WTC11 (cell line): Measurements from ENCODE around the gene HLCS. TPM values are rescaled to one million over a fixed set of nuclear protein-coding genes. Genes with fewer than 3 reads are reported as not detected.

Experiments
- ATAC-seq: fragments of 200-7000 bp; cut with Tn5 transposase; 2 replicates; pipeline ENCODE4 v1.10.0; 2021; ENCODE audit warnings: mild to moderate bottlenecking, moderate library complexity
- CTCF ChIA-PET: fragments of 300-600 bp; sonication (Branson Sonifier 250); formaldehyde crosslinking; loops from one replicate; lab custom pipeline; 2021; ENCODE audit warnings: antibody characterized with exemption; lab: Charles Lee
- POLR2A ChIA-PET: fragments of 350-600 bp; sonication (Branson Sonifier 250); formaldehyde crosslinking; loops from one replicate; lab custom pipeline; 2021; ENCODE audit warnings: antibody characterized with exemption; lab: Charles Lee
- DNase-seq: peaks from one replicate; pipeline ENCODE4 v3.0.0; 2021; ENCODE audit warnings: low spot score
- H3K27ac Mint-ChIP-seq: 2 replicates; pipeline ENCODE4 v1.8.0; 2021; ENCODE audit warnings: mixed read lengths
- H3K27me3 Mint-ChIP-seq: 2 replicates; pipeline ENCODE4 v1.8.0; 2021; ENCODE audit warnings: low read depth, mild to moderate bottlenecking, moderate library complexity, mixed read lengths
- H3K36me3 Mint-ChIP-seq: 2 replicates; pipeline ENCODE4 v1.8.0; 2021; ENCODE audit warnings: mixed read lengths
- H3K4me1 Mint-ChIP-seq: 2 replicates; pipeline ENCODE4 v1.8.0; 2022; ENCODE audit warnings: mixed read lengths
- H3K4me3 Mint-ChIP-seq: 2 replicates; pipeline ENCODE4 v1.8.0; 2021; ENCODE audit warnings: mild to moderate bottlenecking, moderate library complexity, mixed read lengths
- H3K9me3 Mint-ChIP-seq: 2 replicates; pipeline ENCODE4 v1.8.0; 2021; ENCODE audit warnings: mixed read lengths
- CBFB ChIP-seq: sonication (generic); formaldehyde crosslinking; IDR thresholded peaks from 2 replicates; pipeline ENCODE4 v1.8.1; 2022; ENCODE audit warnings: mild to moderate bottlenecking, low read depth, missing genetic modification reagents
- ELF4 ChIP-seq: sonication (generic); formaldehyde crosslinking; IDR thresholded peaks from 2 replicates; pipeline ENCODE4 v1.8.1; 2022; ENCODE audit warnings: low read depth, mild to moderate bottlenecking, moderate library complexity, missing genetic modification reagents
- ESRRA ChIP-seq: sonication (generic); formaldehyde crosslinking; IDR thresholded peaks from 2 replicates; pipeline ENCODE4 v1.8.1; 2022; ENCODE audit warnings: mild to moderate bottlenecking, missing genetic modification reagents, borderline replicate concordance
- GABPB1 ChIP-seq: sonication (generic); formaldehyde crosslinking; IDR thresholded peaks from 2 replicates; pipeline ENCODE4 v1.8.1; 2023; ENCODE audit warnings: mild to moderate bottlenecking, missing genetic modification reagents
- GTF2I ChIP-seq: fragments of 250-450 bp; sonication (Bioruptor Pico); conservative IDR thresholded peaks from 2 replicates; pipeline ENCODE4 v1.4.0; 2021; ENCODE audit warnings: mild to moderate bottlenecking
- JAZF1 ChIP-seq: fragments of 250-450 bp; sonication (Bioruptor Pico); IDR thresholded peaks from 2 replicates; pipeline ENCODE4 v1.9.0; 2021; ENCODE audit warnings: moderate library complexity, mild to moderate bottlenecking, inconsistent platforms
- MYBL2 ChIP-seq: sonication (generic); formaldehyde crosslinking; IDR thresholded peaks from 2 replicates; pipeline ENCODE4 v1.8.1; 2023; ENCODE audit warnings: mild to moderate bottlenecking, moderate library complexity, missing genetic modification reagents
- PRRX2 ChIP-seq: fragments of 250-450 bp; sonication (Bioruptor Pico); IDR thresholded peaks from 2 replicates; pipeline ENCODE4 v1.8.0; 2021; ENCODE audit warnings: mild to moderate bottlenecking
- RELA ChIP-seq: sonication (generic); formaldehyde crosslinking; IDR thresholded peaks from 2 replicates; pipeline ENCODE4 v1.8.1; 2022; ENCODE audit warnings: missing genetic modification reagents, mild to moderate bottlenecking, borderline replicate concordance
- SOX15 ChIP-seq: fragments of 250-450 bp; sonication (Bioruptor Pico); IDR thresholded peaks from 2 replicates; pipeline ENCODE4 v1.9.0; 2021; ENCODE audit warnings: mild to moderate bottlenecking
- SP1 ChIP-seq: sonication (generic); formaldehyde crosslinking; conservative IDR thresholded peaks from 2 replicates; pipeline ENCODE4 v1.8.1; 2022; ENCODE audit warnings: missing genetic modification reagents
- STAT6 ChIP-seq: sonication (generic); formaldehyde crosslinking; conservative IDR thresholded peaks from 2 replicates; pipeline ENCODE4 v1.8.1; 2023; ENCODE audit warnings: mild to moderate bottlenecking, low read depth, missing genetic modification reagents, moderate library complexity
- TEAD4 ChIP-seq: sonication (generic); formaldehyde crosslinking; IDR thresholded peaks from 2 replicates; pipeline ENCODE4 v1.8.0; 2022; ENCODE audit warnings: mild to moderate bottlenecking, missing genetic modification reagents
- ZNF232 ChIP-seq: sonication (generic); formaldehyde crosslinking; IDR thresholded peaks from 2 replicates; pipeline ENCODE4 v1.8.0; 2022; ENCODE audit warnings: mild to moderate bottlenecking, missing genetic modification reagents
- ZNF317 ChIP-seq: sonication (generic); formaldehyde crosslinking; IDR thresholded peaks from 2 replicates; pipeline ENCODE4 v1.8.1; 2023; ENCODE audit warnings: low read depth, mild to moderate bottlenecking, moderate library complexity, missing genetic modification reagents, borderline replicate concordance
- ZNF416 ChIP-seq: fragments of 250-450 bp; sonication (Bioruptor Pico); IDR thresholded peaks from 2 replicates; pipeline ENCODE4 v1.9.0; 2021; ENCODE audit warnings: mild to moderate bottlenecking, inconsistent platforms
- ZNF671 ChIP-seq: fragments of 250-450 bp; sonication (Bioruptor Pico); IDR thresholded peaks from 2 replicates; pipeline ENCODE4 v1.8.0; 2021; ENCODE audit warnings: mild to moderate bottlenecking
- total RNA-seq: library from RNA; stranded (reverse); gene quantifications from 3 replicates; pipeline ENCODE4 v1.2.3, GENCODE V29; 2021
- TF ChIP-seq, protein P1 (sequence below): sonication (generic); formaldehyde crosslinking; IDR thresholded peaks from 2 replicates; pipeline ENCODE4 v1.8.1; 2022; ENCODE audit warnings: low read depth, mild to moderate bottlenecking, moderate library complexity, missing genetic modification reagents, borderline replicate concordance
- TF ChIP-seq, protein P2 (sequence below): fragments of 250-450 bp; sonication (Bioruptor Pico); IDR thresholded peaks from 2 replicates; pipeline ENCODE4 v1.8.0; 2021; ENCODE audit warnings: mild to moderate bottlenecking
- TF ChIP-seq, protein P3 (sequence below): fragments of 200-600 bp; IDR thresholded peaks from 2 replicates; pipeline ENCODE4 v1.8.0; 2022; ENCODE audit warnings: antibody characterized with exemption

HLCS gene
- total RNA-seq, 1 experiment from 2014 or later: 9.3 TPM

- TF ChIP-seq MYBL2 (CRISPR knock-in tag): no peak
- TF ChIP-seq ESRRA: no peak
- TF ChIP-seq ZNF416 (CRISPR knock-in tag): no peak
- TF ChIP-seq SOX15 (CRISPR knock-in tag): no peak
Observed at GRCh38 chr21:36810443-36810842, 156.0 kb downstream of the HLCS start (continued).

DNA sequence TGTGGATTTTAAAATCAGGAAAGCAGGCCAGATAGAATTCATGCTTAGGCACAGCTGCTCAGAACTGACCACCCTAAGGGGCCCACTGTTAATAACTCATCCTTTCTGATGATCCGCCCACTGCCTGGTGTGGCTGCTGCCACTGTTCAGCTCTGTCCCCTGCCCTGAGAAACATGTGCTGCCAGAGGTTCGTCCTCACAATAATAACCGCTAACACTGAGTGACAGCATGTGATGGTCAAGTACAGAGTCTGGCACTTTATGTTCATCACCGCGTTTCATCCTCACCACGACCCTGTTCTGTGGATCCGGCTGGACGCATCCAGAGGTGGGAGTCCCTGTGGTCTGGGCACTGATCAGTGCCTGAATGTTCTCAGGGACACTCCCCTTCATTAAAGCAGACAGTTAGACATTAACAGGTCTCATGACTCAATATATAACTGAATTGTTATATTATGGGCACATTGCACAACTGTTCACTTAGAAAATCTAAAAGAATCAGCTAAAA lies 159.0 kb downstream of the HLCS start:
- DNase-seq (no peak), ATAC-seq (no peak)
- TF ChIP-seq SOX15 (CRISPR knock-in tag) (no peak), MYBL2 (CRISPR knock-in tag) (no peak), GTF2I (no peak), ZNF232 (CRISPR knock-in tag) (no peak), RELA (no peak), ZNF317 (CRISPR knock-in tag) (no peak), GABPB1 (no peak), PRRX2 (CRISPR knock-in tag) (no peak), ZNF671 (CRISPR knock-in tag) (no peak)
- TF ChIP-seq, protein P1, sequence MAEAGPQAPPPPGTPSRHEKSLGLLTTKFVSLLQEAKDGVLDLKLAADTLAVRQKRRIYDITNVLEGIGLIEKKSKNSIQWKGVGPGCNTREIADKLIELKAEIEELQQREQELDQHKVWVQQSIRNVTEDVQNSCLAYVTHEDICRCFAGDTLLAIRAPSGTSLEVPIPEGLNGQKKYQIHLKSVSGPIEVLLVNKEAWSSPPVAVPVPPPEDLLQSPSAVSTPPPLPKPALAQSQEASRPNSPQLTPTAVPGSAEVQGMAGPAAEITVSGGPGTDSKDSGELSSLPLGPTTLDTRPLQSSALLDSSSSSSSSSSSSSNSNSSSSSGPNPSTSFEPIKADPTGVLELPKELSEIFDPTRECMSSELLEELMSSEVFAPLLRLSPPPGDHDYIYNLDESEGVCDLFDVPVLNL (CRISPR knock-in tag): no peak
- TF ChIP-seq, protein P2, sequence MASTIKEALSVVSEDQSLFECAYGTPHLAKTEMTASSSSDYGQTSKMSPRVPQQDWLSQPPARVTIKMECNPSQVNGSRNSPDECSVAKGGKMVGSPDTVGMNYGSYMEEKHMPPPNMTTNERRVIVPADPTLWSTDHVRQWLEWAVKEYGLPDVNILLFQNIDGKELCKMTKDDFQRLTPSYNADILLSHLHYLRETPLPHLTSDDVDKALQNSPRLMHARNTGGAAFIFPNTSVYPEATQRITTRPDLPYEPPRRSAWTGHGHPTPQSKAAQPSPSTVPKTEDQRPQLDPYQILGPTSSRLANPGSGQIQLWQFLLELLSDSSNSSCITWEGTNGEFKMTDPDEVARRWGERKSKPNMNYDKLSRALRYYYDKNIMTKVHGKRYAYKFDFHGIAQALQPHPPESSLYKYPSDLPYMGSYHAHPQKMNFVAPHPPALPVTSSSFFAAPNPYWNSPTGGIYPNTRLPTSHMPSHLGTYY (CRISPR knock-in tag): no peak
- no peaks in the 10 kb centered on the region for H3K36me3 Mint-ChIP-seq
- H3K27me3 Mint-ChIP-seq: peaks cover 2% of the 10 kb centered on the region; the same call in 1 of the 2 replicates
- H3K27ac Mint-ChIP-seq: no peak overlapping the region
- POLR2A ChIA-PET: no interaction called here
- H3K4me1 Mint-ChIP-seq: no peaks in the 10 kb centered on the region
- no peak overlapping the region for H3K4me3 Mint-ChIP-seq
- CTCF ChIA-PET: interaction anchor here (0.7 kb wide), 1 partner anchor 98 kb away, joined by 4 read pairs; no protein-coding TSS in a partner anchor
- H3K9me3 Mint-ChIP-seq: no peaks in the 10 kb centered on the region

DNA sequence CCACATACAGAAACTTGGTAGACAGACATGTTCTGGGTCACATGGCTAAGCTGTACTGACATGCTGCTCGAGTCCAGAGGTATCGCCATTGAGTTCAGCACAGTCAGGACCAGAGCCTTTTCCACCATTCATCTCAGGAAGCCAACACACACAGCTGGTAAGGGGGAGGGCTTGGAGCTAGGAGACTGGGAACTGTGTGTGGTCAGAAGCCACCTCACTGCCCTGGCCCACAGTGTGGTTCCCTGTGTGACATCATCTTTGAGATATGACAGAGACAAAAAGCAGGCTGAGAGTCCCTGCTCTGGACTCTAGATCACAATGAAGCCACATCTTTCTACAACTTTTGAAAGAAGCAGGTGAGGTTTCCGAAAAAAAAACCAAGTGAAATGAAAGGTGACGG lies 160.4 kb downstream of the HLCS start:
- Mint-ChIP-seq H3K27ac (no peak overlapping the region), H3K4me1 (no peaks in the 10 kb centered on the region), H3K27me3 (peaks cover 2% of the 10 kb centered on the region; the same call in 1 of the 2 replicates), H3K36me3 (no peaks in the 10 kb centered on the region), H3K4me3 (no peak overlapping the region), H3K9me3 (no peaks in the 10 kb centered on the region)
- ATAC-seq: no peak
- CTCF ChIA-PET: no interaction called here
- no peak for DNase-seq
- POLR2A ChIA-PET: no interaction called here
- TF ChIP-seq STAT6 (no peak), MYBL2 (CRISPR knock-in tag) (no peak), SP1 (no peak), JAZF1 (CRISPR knock-in tag) (no peak), ELF4 (CRISPR knock-in tag) (no peak), CBFB (CRISPR knock-in tag) (no peak), TEAD4 (CRISPR knock-in tag) (no peak)
- TF ChIP-seq, protein P3, sequence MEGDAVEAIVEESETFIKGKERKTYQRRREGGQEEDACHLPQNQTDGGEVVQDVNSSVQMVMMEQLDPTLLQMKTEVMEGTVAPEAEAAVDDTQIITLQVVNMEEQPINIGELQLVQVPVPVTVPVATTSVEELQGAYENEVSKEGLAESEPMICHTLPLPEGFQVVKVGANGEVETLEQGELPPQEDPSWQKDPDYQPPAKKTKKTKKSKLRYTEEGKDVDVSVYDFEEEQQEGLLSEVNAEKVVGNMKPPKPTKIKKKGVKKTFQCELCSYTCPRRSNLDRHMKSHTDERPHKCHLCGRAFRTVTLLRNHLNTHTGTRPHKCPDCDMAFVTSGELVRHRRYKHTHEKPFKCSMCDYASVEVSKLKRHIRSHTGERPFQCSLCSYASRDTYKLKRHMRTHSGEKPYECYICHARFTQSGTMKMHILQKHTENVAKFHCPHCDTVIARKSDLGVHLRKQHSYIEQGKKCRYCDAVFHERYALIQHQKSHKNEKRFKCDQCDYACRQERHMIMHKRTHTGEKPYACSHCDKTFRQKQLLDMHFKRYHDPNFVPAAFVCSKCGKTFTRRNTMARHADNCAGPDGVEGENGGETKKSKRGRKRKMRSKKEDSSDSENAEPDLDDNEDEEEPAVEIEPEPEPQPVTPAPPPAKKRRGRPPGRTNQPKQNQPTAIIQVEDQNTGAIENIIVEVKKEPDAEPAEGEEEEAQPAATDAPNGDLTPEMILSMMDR: no peak
